ENCODE measurements around the gene METTL9. TPM values are rescaled to one million over a fixed set of nuclear protein-coding genes. Genes with fewer than 3 reads are reported as not detected.
"Not testable (repeated sequence)": the region's sequence is repeated elsewhere in the genome, so short reads cannot be mapped to it uniquely, and the experiment has no call there.

METTL9 gene
- 80.1 TPM for total RNA-seq

DNA sequence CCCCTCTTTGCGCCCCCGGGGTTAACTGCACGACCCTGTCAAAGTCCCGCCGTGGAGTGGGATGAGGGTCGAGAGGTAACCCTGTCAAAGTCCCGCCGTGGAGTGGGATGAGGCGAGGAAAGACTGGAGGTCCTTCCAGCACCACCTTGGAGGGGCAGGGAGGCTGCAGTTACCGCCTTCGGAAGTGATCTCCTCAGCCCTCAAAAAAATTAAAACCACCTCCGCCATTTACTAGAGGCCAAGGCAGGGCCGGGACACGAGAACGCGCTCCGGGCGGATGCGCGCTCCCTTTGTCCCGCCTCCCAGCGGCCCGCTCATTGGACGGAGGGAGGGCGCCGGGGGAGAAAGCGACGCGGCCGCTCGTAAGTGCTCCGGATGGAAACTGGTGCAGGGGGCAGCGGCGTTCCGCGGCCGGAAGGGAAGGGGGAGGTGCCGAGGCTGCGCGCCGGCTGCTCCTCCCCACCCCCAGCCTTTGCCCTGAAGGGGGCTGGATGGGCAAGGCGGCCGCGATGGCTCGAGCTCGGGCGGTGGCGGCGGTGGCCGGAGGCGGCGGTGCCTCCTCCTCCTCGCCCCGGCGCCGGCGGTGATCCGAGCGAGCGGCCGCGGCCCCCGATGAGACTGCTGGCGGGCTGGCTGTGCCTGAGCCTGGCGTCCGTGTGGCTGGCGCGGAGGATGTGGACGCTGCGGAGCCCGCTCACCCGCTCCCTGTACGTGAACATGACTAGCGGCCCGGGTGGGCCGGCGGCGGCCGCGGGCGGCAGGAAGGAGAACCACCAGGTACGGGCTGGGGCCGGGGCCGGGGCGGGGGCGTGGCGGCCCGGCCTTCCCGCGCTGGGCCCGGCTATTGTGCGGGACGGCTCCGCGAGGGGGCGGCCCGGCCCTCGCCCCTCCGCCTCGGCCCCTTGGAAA lies at the start of gene METTL9:
TSS of gene METTL9 (plus strand) at position 456 of the 909 bp plus-strand sequence. CDS start at position 613, 157 bp downstream.
- ATAC-seq (peak; percentile 100), DNase-seq (ENCODE audit: low spot score) (peak; percentile 97)
- intact Hi-C loops (cut with DNase I), result no loop called here

DNA sequence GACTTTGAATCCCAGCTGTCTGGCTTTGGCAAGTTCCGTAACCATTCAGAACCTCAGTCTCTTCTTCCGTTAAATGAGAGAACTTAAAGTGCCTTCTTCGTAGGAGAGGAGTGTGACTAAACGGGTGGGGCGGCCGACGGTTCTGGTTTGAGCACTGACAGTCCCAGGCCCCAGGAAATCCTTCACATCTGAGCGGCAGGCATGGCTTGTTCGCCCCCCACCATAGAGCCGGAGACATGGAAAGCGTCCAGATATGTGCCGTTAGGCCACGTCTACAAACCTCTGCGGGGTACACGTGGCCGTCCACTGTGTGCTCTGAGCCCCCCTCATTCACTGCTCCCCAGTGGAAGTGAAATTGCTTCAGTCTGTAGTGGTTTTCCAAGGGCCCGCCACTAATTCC lies 49.4 kb upstream of the METTL9 start:
- intact Hi-C loops (cut with DNase I); ATAC-seq; DNase-seq (ENCODE audit: low spot score): not testable (repeated sequence)

DNA sequence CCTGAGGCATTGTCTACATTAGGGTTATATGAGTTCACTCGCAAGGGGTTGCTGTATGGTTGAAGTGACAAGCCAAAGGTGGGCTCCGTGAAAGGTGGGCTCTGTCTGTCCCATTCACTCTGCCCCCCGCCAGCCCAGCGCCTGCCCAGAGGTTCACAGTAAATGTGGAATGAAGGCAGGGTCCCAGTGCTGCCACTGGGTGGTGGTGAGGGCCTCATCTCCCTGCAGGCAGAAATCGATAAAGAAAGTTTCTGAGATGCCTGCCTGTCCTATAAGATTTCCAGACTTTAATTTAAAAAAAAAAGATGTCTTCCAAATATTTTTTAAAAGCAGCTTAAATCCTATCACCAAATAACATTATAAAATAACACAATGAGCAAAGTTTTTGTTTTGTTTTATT lies 48.9 kb upstream of the METTL9 start:
- ATAC-seq; intact Hi-C loops (cut with DNase I); DNase-seq (ENCODE audit: low spot score): not testable (repeated sequence)

DNA sequence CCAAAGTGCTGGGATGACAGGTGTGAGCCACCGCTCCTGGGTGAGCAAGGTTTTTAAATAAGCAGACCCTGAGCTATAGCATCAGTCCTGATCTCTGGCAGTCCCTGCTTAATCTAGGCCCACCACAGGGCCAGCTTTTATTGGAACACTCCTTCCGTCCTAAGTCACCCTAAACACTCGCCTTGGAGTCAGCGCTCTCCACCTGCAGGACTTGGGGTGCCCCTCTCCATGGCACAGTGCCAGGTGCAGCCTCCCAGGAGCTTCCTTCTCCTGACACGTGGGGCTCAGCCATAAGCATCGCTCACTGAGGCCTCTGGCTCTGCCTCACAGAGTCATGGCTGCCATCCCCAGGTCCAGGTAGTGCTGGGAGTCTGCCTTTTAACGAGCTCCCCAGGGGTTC lies 48.3 kb upstream of the METTL9 start:
- ATAC-seq; intact Hi-C loops (cut with DNase I); DNase-seq (ENCODE audit: low spot score): not testable (repeated sequence)

DNA sequence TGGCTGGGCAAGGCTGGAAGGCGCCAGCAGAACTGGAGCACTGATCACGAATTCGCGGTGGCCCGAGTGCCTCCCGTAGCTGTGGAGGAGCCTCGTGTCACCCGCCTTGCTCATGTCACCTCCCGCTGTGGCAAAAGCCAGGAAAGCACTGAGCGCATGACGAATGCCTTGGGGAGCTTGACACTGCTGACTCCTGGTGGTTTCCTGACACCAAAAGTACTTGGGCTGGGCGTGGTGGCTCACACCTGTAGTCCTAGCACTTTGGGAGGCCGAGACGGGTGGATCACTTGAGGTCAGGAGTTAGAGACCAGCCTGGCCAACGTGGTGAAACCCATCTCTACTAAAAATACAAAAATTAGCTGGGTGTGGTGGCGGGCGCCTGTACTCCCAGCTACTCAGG lies 47.8 kb upstream of the METTL9 start:
- intact Hi-C loops (cut with DNase I); DNase-seq (ENCODE audit: low spot score); ATAC-seq: not testable (repeated sequence)

DNA sequence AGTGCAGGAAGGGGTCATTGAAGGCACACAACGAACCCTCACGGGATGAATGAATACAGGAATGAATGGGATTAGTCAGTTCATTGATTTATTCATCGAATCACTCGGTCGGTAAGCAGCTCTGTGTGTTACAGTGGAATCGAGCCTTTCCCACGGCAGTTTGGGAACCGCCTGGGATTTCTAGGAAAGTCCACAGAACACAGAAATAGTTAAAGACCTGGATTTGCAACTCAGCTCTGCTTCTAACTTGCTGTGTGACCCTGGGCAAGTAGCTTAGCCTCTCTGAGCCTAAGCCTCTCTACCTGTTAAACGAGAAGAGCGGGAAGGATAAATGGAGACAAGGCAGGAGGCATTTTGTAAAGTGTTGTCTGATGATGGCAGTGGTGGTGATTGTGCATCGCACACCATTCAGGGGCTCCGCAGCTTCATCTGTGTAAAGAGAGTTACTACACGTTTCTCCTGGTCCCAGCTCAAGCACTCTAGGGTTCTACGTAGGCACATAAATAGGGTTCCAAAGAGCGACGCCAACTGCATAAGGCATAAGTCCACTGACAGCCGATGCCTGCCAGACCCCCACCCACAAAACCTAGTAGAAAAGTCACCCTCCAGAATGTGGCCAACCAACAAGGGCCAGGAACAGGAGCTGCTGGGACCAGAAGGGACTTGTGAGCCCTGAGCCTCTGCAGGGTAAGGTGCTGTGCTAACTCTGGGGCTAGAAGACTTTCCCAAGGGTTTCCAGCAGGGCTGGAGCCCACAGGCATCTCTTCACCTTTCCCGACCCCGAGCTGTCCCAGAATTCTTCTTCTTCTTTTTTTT lies 45.7 kb upstream of the METTL9 start:
- intact Hi-C loops (cut with DNase I); ATAC-seq; DNase-seq (ENCODE audit: low spot score): not testable (repeated sequence)

DNA sequence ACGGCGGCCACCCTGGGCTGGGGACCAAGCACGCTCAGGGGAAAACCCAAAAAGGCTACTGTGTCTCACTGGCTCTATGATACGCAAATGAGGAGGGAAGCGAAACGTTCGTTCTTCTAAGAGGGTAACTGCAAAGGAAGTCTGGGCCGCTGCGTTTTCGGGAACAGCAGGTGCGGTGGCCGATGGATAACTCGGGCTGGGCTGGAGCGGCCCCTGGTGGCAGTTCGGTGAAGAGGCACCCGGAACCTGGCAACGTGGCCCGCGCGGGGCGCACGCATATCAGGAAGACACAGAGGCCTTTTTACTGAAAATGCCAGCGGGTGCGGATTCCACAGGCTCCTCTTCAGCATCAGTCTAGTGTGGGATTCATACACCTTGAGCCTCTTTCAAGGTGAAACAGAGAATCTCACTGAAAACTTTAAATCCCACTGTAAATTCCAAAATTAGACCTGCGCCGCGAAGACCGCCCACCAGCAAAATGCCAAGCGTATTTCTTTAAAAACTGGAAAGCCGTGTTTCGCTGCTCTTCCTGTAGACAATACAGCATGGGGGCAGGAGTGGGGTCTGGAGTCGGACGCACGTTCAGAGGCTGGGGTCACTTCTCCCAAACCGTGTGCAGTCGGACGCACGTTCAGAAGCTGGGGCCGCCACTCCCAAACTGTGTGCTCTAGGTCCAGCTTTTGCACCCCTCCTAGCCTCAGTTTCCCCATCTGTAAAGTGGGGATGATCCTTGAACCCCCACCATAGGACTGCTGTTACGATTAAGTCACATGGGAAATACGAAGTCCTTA lies 44.4 kb upstream of the METTL9 start:
- intact Hi-C loops (cut with DNase I), result no loop called here
- DNase-seq (ENCODE audit: low spot score) (peak; percentile 87), ATAC-seq (peak; percentile 81)

DNA sequence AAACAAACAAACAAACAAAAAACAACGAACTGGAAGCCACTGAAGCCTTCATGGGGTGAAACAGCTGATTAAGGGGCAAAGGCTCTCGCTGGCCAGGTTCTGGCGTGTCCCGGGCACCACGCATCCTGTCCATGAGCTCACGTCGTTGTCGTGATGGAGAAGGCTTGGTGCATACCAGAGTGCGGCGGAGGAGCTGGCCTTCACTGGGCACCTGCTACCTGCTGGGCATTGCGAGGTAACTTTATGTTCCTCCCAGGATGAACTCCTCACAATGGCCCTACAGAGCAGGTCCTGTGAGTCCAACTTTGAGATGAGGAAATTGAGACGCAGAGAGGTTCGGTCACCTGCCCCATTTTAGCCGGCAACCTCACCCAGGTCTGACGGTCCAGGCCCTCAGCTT lies 43.8 kb upstream of the METTL9 start:
- ATAC-seq; DNase-seq (ENCODE audit: low spot score); intact Hi-C loops (cut with DNase I): not testable (repeated sequence)

DNA sequence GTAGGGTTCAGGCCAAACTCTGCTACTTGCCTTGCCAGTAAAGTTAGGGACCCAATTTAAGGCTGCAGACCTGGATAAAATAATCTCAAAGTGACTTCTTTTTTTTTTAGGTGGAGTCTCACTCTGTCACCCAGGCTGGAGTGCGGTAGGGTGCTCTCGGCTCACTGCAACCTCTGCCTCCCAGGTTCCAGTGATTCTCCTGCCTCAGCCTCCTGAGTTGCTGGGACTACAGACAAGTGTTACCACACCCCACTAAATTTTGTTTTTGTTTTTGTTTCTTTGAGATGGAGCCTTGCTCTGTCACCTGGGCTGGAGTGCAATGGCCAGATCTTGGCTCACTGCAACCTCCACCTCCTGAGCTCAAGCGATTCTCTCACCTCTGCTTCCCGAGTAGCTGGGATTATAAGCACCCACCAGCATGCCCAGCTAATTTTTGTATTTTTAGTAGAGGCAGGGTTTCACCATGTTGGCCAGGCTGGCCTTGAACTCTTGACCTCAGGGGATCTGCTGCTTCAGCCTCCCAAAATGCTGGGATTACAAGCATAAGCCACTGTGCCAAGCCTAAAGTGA lies 43.3 kb upstream of the METTL9 start:
- ATAC-seq; intact Hi-C loops (cut with DNase I); DNase-seq (ENCODE audit: low spot score): not testable (repeated sequence)

DNA sequence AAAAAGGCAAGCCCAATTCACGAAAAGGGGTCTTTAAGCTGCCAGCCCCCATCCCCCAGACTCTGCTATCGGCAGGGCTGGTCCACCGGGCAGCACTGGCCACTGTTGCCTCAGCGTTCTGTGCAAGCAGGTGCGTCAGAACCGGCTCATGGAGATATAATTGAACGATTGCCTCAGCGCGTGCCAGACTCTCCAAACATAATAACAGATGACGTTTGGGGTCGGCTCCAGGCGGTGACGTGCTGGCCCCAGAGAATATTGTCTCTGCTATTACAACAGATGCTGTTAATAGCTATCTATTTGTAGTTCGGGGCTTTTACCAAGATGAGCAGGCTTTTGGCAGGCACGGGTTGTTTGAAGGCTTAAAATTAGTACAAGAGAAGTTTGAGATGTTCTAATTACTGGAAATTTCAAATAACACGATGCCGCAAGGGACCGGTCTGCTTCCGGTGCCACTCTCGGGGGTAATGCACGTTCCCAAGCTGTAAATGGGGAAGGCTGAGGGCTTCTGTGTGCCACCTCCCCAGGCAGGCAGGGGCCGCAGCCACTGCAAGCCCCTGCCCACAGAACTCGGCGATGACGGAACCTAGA lies 42.6 kb upstream of the METTL9 start:
- DNase-seq (ENCODE audit: low spot score); intact Hi-C loops (cut with DNase I): not testable (repeated sequence)
- peak; percentile 93 for ATAC-seq

DNA sequence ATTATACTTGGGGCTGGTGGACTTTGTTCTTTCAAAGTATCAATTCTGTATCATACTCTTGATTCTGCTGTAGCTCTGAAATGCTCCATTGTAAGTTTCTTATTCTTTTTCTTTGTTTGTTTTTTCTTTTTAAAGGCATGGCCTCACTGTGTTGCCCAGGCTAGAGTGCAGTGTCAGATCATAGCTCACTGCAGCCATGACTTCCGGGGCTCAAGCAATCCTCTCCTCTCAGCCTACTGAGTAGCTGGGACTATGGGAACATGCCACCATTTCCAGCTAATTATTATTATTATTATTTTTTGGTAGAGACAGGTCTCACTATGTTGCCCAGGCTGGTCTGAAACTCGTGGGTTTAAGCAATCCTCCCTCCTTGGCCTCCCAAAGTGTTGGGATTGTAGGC lies 38.9 kb upstream of the METTL9 start:
- DNase-seq (ENCODE audit: low spot score) (no peak), ATAC-seq (no peak)
- intact Hi-C loops (cut with DNase I), result no loop called here

DNA sequence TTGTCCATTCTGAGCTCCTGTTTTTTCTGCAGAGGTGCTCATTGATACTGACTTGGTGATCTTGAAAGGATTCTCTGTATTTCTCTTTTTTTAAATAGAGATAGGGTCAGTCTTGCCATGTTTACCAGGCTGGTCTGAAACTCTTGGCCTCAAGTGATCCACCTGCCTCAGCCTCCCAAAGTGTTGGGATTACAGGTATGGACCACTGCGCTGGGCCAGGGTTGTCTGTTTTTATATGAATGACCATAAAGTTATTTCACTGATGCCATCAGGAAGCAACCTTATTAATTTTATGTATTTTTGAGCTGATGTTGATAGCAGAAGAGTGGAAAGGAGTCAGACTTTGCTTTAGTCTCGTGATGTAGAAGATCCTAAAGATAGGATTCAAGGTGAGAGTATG lies 35.7 kb upstream of the METTL9 start:
- intact Hi-C loops (cut with DNase I), result no loop called here
- no peak for DNase-seq (ENCODE audit: low spot score)

DNA sequence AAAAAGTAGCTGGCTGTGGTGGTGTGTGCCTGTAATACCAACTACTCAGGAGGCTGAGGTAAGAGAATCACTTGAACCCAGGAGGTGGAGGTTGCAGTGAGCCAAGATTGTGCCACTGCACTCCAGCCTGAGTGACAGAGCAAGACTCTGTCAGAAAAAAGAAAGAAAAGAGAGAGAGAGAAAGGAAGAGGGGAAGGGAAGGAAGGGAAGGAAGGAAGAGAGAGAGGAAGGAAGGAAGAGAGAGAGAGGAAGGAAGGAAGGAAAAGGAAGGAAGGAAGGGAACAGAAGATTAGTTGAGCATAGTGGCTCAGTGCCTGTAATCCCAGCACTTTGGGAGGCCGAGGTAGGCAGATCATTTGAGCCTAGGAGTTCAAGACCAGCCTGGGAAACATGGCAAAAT lies 35.0 kb upstream of the METTL9 start:
- ATAC-seq; DNase-seq (ENCODE audit: low spot score); intact Hi-C loops (cut with DNase I): not testable (repeated sequence)

More for the DNA sequence above, 35.7 kb upstream of the METTL9 start:
- no peak for ATAC-seq

DNA sequence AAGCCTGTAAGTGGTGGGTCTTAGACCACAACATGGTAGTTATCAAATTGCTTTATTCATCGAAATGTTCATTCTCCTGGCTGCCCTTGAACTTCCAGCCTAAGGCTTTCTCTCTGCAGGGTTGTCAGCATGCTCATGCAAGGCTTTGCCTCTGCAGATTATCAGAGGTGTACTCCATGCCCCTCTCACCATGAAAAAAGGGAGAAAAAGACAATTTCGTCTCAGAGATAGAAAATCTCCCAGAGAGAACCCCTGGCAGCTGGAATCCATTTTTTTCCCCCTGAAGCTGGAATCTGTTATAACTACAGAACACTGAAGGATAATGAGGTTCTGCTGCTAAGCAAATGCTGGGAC lies 33.9 kb upstream of the METTL9 start:
- intact Hi-C loops (cut with DNase I), result no loop called here
- ATAC-seq (no peak), DNase-seq (ENCODE audit: low spot score) (no peak)

DNA sequence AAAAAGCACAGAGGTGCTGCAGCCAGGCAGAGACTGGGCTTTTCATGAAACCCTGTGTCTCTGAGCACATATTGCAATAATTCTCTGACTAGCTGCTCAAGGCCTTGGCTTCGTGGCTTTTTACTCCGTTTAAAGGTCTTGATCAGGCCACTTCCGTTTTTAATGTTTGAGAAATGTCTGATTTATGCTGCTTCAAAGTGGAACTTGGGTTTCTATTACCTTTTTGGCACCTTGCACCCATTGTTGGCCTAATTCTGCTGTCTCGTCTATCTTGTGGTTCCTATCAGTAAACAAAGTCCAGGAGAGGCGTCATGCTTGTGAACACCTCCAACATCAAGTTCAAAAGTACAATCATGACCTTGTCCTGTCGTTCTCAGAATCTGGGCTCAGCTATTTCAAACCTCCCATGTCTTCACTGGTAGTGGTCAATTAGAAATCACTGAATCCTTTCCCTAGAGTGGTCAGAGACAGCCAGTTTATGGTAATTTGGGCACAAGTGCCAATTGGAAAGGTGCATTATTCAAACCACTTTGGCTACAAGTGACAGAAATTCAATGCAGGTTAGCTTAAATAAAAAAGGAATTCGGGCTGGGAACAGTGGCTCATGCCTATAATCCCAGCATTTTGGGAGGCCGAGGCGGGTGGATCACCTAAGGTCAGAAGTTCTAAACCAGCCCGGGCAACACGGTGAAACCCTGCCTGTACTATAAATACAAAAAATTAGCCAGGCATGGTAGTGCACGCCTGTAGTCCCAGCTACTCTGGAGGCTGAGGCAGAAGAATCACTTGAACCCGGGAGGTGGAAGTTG lies 33.3 kb upstream of the METTL9 start:
- intact Hi-C loops (cut with DNase I), result no loop called here
- ATAC-seq (no peak), DNase-seq (ENCODE audit: low spot score) (no peak)

DNA sequence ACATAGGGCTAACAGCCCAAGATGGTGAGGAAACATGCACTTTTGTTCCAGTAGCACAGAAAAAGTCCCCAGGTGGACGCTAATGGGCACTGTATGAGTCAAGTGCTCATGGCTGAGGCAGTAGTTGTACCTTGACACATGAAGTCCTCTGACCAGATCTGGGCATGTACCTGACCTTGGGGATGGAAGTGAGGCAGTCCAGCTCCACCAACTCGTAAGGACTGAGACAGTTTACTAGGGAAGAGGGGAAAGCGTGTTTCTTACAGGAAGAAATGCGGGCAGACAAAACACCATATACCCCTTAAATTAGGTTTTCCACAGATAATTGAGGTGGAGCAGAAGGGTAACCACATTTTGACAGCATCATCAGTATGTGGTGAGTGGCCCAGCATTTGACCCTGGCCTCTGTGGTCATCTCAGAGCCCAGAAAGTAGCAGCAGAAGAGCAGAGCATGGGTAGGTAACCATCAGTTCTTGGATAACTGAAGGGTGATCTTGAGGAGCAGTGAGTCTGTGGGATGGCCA lies 32.4 kb upstream of the METTL9 start:
- no peak for DNase-seq (ENCODE audit: low spot score)
- intact Hi-C loops (cut with DNase I), result no loop called here

DNA sequence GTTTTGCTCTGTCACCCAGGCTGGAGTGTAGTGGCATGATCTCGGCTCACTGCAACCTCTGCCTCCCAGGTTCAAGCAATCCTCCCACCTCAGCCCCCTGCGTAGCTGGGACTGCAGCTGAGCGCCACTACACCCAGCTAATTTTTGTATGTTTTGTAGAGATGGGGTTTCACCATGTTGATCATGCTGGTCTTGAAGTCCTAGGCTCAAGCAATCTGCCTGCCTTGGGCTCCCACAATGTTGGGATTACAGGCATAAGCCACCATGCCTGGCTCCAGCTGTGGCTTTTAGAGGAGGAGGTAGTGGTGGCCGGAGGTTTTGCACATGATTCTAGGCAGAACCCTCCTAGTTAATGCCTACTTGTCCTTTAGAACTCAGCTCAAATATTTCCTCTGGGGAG lies 31.9 kb upstream of the METTL9 start:
- DNase-seq (ENCODE audit: low spot score); intact Hi-C loops (cut with DNase I); ATAC-seq: not testable (repeated sequence)

More for the DNA sequence above, 32.4 kb upstream of the METTL9 start:
- ATAC-seq, result no peak
